ENCODE data around the gene CCDC61.

The CCDC61 gene

GRCh38 chr19:45971260-45971902, 23.9 kb upstream of the CCDC61 start:
- Histone ChIP-seq H3K4me3 (no peak overlapping the region), H3K27ac (no peak overlapping the region), H3K9ac (ENCODE audit: insufficient read length) (no peak overlapping the region), H3K9me3 (ENCODE audit: low read depth, low read length) (no peaks in the 10 kb centered on the region), H3K36me3 (ENCODE audit: insufficient read depth, low read length) (no peaks in the 10 kb centered on the region)
- no peak for DNase-seq (ENCODE audit: low read depth, low spot score)
- TF ChIP-seq FOXP2 (optimal IDR thresholded peaks at IDR 0.05; ENCODE audit: control extremely low read depth, extremely low read length, insufficient read depth): no peak

GRCh38 chr19:45972081-45972946, 23.0 kb upstream of the CCDC61 start:
- DNase-seq (ENCODE audit: low read depth, low spot score): no peak

GRCh38 chr19:45972947-45973540, 22.2 kb upstream of the CCDC61 start:
- H3K36me3 ChIP-seq (ENCODE audit: insufficient read depth, low read length): no peaks in the 10 kb centered on the region
- H3K9ac ChIP-seq (ENCODE audit: insufficient read length): no peak overlapping the region
- no peak overlapping the region for H3K4me3 ChIP-seq
- TF ChIP-seq FOXP2 (optimal IDR thresholded peaks at IDR 0.05; ENCODE audit: control extremely low read depth, extremely low read length, insufficient read depth) (no peak), POLR2AphosphoS5 (IDR thresholded peaks at IDR 0.05; ENCODE audit: borderline replicate concordance, low read depth, low read length) (no peak), EZH2 (IDR thresholded peaks at IDR 0.05) (no peak)
- no peak for DNase-seq (ENCODE audit: low read depth, low spot score)
- H3K27ac ChIP-seq: no peak overlapping the region
- no peaks in the 10 kb centered on the region for H3K9me3 ChIP-seq (ENCODE audit: low read depth, low read length)

More at GRCh38 chr19:45972081-45972946, 23.0 kb upstream of the CCDC61 start:
- Histone ChIP-seq H3K9ac (ENCODE audit: insufficient read length) (no peak overlapping the region), H3K36me3 (ENCODE audit: insufficient read depth, low read length) (no peaks in the 10 kb centered on the region), H3K9me3 (ENCODE audit: low read depth, low read length) (no peaks in the 10 kb centered on the region), H3K27ac (no peak overlapping the region), H3K4me3 (no peak overlapping the region)
- no peak for TF ChIP-seq POLR2AphosphoS5 (IDR thresholded peaks at IDR 0.05; ENCODE audit: borderline replicate concordance, low read depth, low read length)
- TF ChIP-seq EZH2 (IDR thresholded peaks at IDR 0.05): no peak
- TF ChIP-seq FOXP2 (optimal IDR thresholded peaks at IDR 0.05; ENCODE audit: control extremely low read depth, extremely low read length, insufficient read depth): no peak

- Histone ChIP-seq H3K27ac (no peak within 1 kb of the TSS), H3K4me3 (no peak within 1 kb of the TSS), H3K36me3 (ENCODE audit: insufficient read depth, low read length) (no peaks in the 10 kb centered on the region), H3K9ac (ENCODE audit: insufficient read length) (no peak within 1 kb of the TSS), H3K9me3 (ENCODE audit: low read depth, low read length) (no peaks in the 10 kb centered on the region)
- TF ChIP-seq POLR2AphosphoS5 (IDR thresholded peaks at IDR 0.05; ENCODE audit: borderline replicate concordance, low read depth, low read length) (no peak), EZH2 (IDR thresholded peaks at IDR 0.05) (no peak), FOXP2 (optimal IDR thresholded peaks at IDR 0.05; ENCODE audit: control extremely low read depth, extremely low read length, insufficient read depth) (no peak)
- no peak for DNase-seq (ENCODE audit: low read depth, low spot score)
These were observed 21.5 kb upstream of the CCDC61 start, which contains the start of gene NOVA2 for GRCh38 chr19:45973553-45974338. Gene NOVA2 (minus strand): TSS chr19:45973865. CDS start chr19:45973351, 514 bp downstream.

GRCh38 chr19:45975306-45976070, 19.8 kb upstream of the CCDC61 start:
- no peak for TF ChIP-seq FOXP2 (optimal IDR thresholded peaks at IDR 0.05; ENCODE audit: control extremely low read depth, extremely low read length, insufficient read depth)
- no peak for TF ChIP-seq EZH2 (IDR thresholded peaks at IDR 0.05)
- no peak for TF ChIP-seq POLR2AphosphoS5 (IDR thresholded peaks at IDR 0.05; ENCODE audit: borderline replicate concordance, low read depth, low read length)
- H3K36me3 ChIP-seq (ENCODE audit: insufficient read depth, low read length): no peaks in the 10 kb centered on the region
- no peak overlapping the region for H3K4me3 ChIP-seq
- H3K9ac ChIP-seq (ENCODE audit: insufficient read length): no peak overlapping the region
- no peak overlapping the region for H3K27ac ChIP-seq
- H3K9me3 ChIP-seq (ENCODE audit: low read depth, low read length): no peaks in the 10 kb centered on the region
- DNase-seq (ENCODE audit: low read depth, low spot score): no peak

GRCh38 chr19:45976178-45976577, 19.1 kb upstream of the CCDC61 start:
- no peaks in the 10 kb centered on the region for H3K9me3 ChIP-seq (ENCODE audit: low read depth, low read length)
- no peak overlapping the region for H3K4me3 ChIP-seq
- DNase-seq (ENCODE audit: low read depth, low spot score): no peak
- TF ChIP-seq POLR2AphosphoS5 (IDR thresholded peaks at IDR 0.05; ENCODE audit: borderline replicate concordance, low read depth, low read length): no peak
- no peak for TF ChIP-seq FOXP2 (optimal IDR thresholded peaks at IDR 0.05; ENCODE audit: control extremely low read depth, extremely low read length, insufficient read depth)
- TF ChIP-seq EZH2 (IDR thresholded peaks at IDR 0.05): no peak
- H3K27ac ChIP-seq: no peak overlapping the region
- no peak overlapping the region for H3K9ac ChIP-seq (ENCODE audit: insufficient read length)
- no peaks in the 10 kb centered on the region for H3K36me3 ChIP-seq (ENCODE audit: insufficient read depth, low read length)

- Histone ChIP-seq H3K27ac (no peak overlapping the region), H3K9me3 (ENCODE audit: low read depth, low read length) (no peaks in the 10 kb centered on the region), H3K9ac (ENCODE audit: insufficient read length) (no peak overlapping the region), H3K4me3 (no peak overlapping the region), H3K36me3 (ENCODE audit: insufficient read depth, low read length) (no peaks in the 10 kb centered on the region)
- TF ChIP-seq FOXP2 (optimal IDR thresholded peaks at IDR 0.05; ENCODE audit: control extremely low read depth, extremely low read length, insufficient read depth) (no peak), EZH2 (IDR thresholded peaks at IDR 0.05) (no peak), POLR2AphosphoS5 (IDR thresholded peaks at IDR 0.05; ENCODE audit: borderline replicate concordance, low read depth, low read length) (no peak)
- no peak for DNase-seq (ENCODE audit: low read depth, low spot score)
These were observed 17.1 kb upstream of the CCDC61 start for GRCh38 chr19:45978156-45978555.
